SU-DHL-6 (cell line): ENCODE data around the gene GOLGA6L7.
"Not testable (repeated sequence)": the region's sequence is repeated elsewhere in the genome, so short reads cannot be mapped to it uniquely, and the experiment has no call there.

Source experiments
- H2AFZ ChIP-seq: fragments of 200-600 bp; sonication (generic); 2 replicates; pipeline ENCODE4 v1.6.1; 2014; ENCODE audit warnings: low read depth, mild to moderate bottlenecking, moderate library complexity, mixed read lengths, antibody characterized with exemption, low read length; ENCODE audit not compliant: severe bottlenecking
- H3F3A ChIP-seq: fragments of 200-600 bp; shearing (Covaris generic); 2 replicates; pipeline ENCODE4 v1.6.0; 2016; ENCODE audit warnings: antibody characterized with exemption, mild to moderate bottlenecking; ENCODE audit not compliant: insufficient read depth
- H3K27ac ChIP-seq: fragments of 200-600 bp; sonication (generic); 2 replicates; pipeline ENCODE4 v1.5.1; 2016; ENCODE audit warnings: low read depth, mild to moderate bottlenecking, low read length, moderate library complexity, mixed read lengths
- H3K27me3 ChIP-seq: fragments of 200-600 bp; sonication (generic), shearing (Covaris generic); 2 replicates; pipeline ENCODE4 v1.6.0; 2014; ENCODE audit warnings: mild to moderate bottlenecking, low read length
- H3K36me3 ChIP-seq: fragments of 200-600 bp; sonication (generic); 2 replicates; pipeline ENCODE4 v1.6.1; 2014; ENCODE audit warnings: mild to moderate bottlenecking, low read length, mixed read lengths
- H3K4me2 ChIP-seq: fragments of 300-600, 200-600 bp; shearing (Covaris generic), sonication (generic); 2 replicates; pipeline ENCODE4 v1.6.0; 2014; ENCODE audit warnings: low read length, low read depth, mild to moderate bottlenecking; ENCODE audit not compliant: poor library complexity, severe bottlenecking
- H3K4me3 ChIP-seq: fragments of 200-600 bp; sonication (generic); 2 replicates; pipeline ENCODE4 v1.5.1; 2014; ENCODE audit warnings: antibody characterized with exemption, low read length, mild to moderate bottlenecking, mixed read lengths; ENCODE audit not compliant: insufficient read depth, poor library complexity, severe bottlenecking
- H3K79me2 ChIP-seq: fragments of 200-600 bp; sonication (generic); 2 replicates; pipeline ENCODE4 v1.6.1; 2014; ENCODE audit warnings: mild to moderate bottlenecking, low read length, moderate library complexity; ENCODE audit not compliant: insufficient read depth
- H3K9ac ChIP-seq: fragments of 200-600 bp; sonication (generic); 2 replicates; pipeline ENCODE4 v1.7.0; 2014; ENCODE audit warnings: mild to moderate bottlenecking, low read length
- H3K9me2 ChIP-seq: fragments of 200-600 bp; sonication (generic); replicated peaks from 2 replicates; pipeline ENCODE4 v1.6.1; 2014; ENCODE audit warnings: low read length; ENCODE audit not compliant: insufficient read depth
- H3K9me3 ChIP-seq: fragments of 200-600 bp; sonication (generic); 2 replicates; pipeline ENCODE4 v1.6.1; 2014; ENCODE audit warnings: low read length, mixed read lengths; ENCODE audit not compliant: insufficient read depth
- H4K20me1 ChIP-seq: fragments of 200-600 bp; sonication (generic); 2 replicates; pipeline ENCODE4 v1.6.1; 2014; ENCODE audit warnings: low read depth, mild to moderate bottlenecking, antibody characterized with exemption, low read length, moderate library complexity, mixed read lengths

The GOLGA6L7 gene

DNA sequence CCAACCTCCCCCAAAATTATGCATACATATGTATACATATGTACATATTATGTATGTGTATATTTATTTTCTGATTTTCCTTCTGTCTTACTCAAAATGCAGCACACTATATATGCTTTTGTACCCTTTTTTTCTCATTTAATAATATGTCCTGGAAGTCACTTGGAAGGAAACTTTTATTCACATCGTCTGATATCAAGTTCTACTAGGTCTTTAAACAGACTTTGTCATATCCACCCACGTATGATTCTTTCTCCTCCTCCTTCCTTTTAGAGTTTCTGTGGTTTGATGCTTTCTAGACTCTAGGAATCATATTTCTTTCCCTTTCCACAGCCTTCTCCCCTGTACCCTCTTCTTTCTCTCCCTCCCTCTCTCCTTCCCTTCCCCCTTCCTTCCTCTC is 35.1 kb downstream of the GOLGA6L7 start:
- H3F3A ChIP-seq, H4K20me1 ChIP-seq, H3K9me3 ChIP-seq, H3K79me2 ChIP-seq, H3K4me3 ChIP-seq, H3K9me2 ChIP-seq, H3K27me3 ChIP-seq, H3K4me2 ChIP-seq, H2AFZ ChIP-seq, H3K36me3 ChIP-seq, H3K9ac ChIP-seq, H3K27ac ChIP-seq: not testable (repeated sequence)

GRCh38 chr15:28811852-28812550 is 36.4 kb downstream of the GOLGA6L7 start:
- H3K27me3 ChIP-seq, result not testable (repeated sequence)

DNA sequence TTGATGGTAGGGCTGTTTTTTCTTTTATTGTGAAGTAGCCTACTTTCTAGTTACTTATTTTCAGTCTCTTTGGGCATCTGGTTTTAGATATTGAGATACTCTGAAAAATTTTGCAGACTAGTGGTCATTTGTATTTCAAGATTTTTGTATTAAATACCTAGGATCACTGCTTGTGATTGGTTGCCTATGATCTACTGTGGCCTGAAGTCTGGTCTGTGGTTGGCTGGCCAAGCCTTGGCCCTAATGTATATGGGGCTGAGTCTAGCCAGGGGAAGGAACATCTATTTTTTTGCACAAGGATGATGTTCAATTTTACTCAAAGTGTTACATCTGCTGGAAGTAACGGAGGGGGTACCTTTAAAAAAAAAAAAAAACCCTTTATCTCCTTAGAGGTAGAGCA is 38.0 kb downstream of the GOLGA6L7 start:
- not testable (repeated sequence) for H3K9ac ChIP-seq, H3K27ac ChIP-seq, H3K79me2 ChIP-seq, H3K27me3 ChIP-seq, H3K9me3 ChIP-seq, H3K4me2 ChIP-seq, H2AFZ ChIP-seq, H3K9me2 ChIP-seq, H3K4me3 ChIP-seq, H3F3A ChIP-seq, H3K36me3 ChIP-seq, H4K20me1 ChIP-seq

More at GRCh38 chr15:28811852-28812550, 36.4 kb downstream of the GOLGA6L7 start:
- H3K9ac ChIP-seq, H4K20me1 ChIP-seq, H3K9me2 ChIP-seq, H3K36me3 ChIP-seq, H3K9me3 ChIP-seq, H2AFZ ChIP-seq, H3F3A ChIP-seq, H3K27ac ChIP-seq, H3K4me3 ChIP-seq, H3K79me2 ChIP-seq, H3K4me2 ChIP-seq: not testable (repeated sequence)

GRCh38 chr15:28808136-28808535 is 40.3 kb downstream of the GOLGA6L7 start:
- H3K27me3 ChIP-seq, H3K9me3 ChIP-seq, H3K9ac ChIP-seq, H2AFZ ChIP-seq, H3K4me2 ChIP-seq, H3K79me2 ChIP-seq, H3K36me3 ChIP-seq, H3K4me3 ChIP-seq, H4K20me1 ChIP-seq, H3K9me2 ChIP-seq, H3K27ac ChIP-seq, H3F3A ChIP-seq: not testable (repeated sequence)

DNA sequence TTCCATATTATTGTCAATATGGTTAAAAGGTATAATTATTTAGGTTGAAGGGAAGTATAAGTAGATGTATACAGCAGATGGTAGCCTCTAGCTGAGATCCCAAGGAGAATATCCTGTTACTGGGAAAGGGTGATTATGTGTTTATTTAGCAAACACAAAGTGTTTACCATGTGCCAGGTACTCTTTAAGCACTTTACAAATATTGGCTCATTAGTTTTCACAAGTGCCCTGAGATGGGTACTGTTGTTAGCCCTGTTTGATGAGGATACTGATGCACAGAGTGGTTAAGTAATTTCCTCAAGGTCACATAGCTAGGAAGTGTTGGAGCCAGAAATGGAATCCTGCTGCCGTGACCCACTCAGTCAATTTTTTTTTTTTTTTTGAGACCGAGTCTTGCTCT is 48.1 kb downstream of the GOLGA6L7 start:
- not testable (repeated sequence) for H3K4me3 ChIP-seq, H3K27me3 ChIP-seq, H3K9me2 ChIP-seq, H3K27ac ChIP-seq, H3K36me3 ChIP-seq, H2AFZ ChIP-seq, H3K9me3 ChIP-seq, H3K4me2 ChIP-seq, H3K79me2 ChIP-seq, H3K9ac ChIP-seq, H3F3A ChIP-seq, H4K20me1 ChIP-seq

DNA sequence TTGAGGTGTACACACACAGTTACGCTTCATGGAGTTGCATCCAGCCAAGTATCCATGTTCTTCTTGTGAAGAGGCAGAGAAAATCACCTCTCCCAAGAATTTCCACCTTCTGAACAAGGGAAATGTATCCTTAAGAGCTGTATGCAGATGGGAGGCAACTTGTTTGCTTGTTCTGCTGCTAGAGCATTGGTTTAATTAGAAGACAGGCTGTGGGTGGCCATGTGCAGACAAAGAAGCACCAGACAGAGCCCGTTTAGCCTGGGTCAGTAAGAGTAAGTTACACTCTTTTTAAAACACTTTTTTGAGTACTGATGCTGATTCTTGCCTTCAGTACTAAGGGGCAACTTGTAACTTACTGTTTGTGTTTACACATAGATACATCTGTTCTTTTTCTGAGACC is 50.2 kb downstream of the GOLGA6L7 start:
- not testable (repeated sequence) for H2AFZ ChIP-seq, H3K9me2 ChIP-seq, H4K20me1 ChIP-seq, H3K9ac ChIP-seq, H3K4me3 ChIP-seq, H3K27me3 ChIP-seq, H3F3A ChIP-seq, H3K36me3 ChIP-seq, H3K9me3 ChIP-seq, H3K79me2 ChIP-seq, H3K4me2 ChIP-seq, H3K27ac ChIP-seq

GRCh38 chr15:28794231-28794630 is 54.2 kb downstream of the GOLGA6L7 start:
- not testable (repeated sequence) for H3K27me3 ChIP-seq, H4K20me1 ChIP-seq, H3K9me3 ChIP-seq, H2AFZ ChIP-seq, H3K36me3 ChIP-seq, H3K79me2 ChIP-seq, H3K4me2 ChIP-seq, H3K9me2 ChIP-seq, H3K9ac ChIP-seq, H3K4me3 ChIP-seq, H3F3A ChIP-seq, H3K27ac ChIP-seq
